Stimulated activated CD8-positive, alpha-beta memory T cell treated with anti-CD3 and anti-CD28 coated beads, Interleukin-4, amount 100 ng/mL, for 24 hours (primary cell): Measurements from ENCODE around the gene PIBF1.
"Not testable (repeated sequence)": the region's sequence is repeated elsewhere in the genome, so short reads cannot be mapped to it uniquely, and the experiment has no call there.

ENCODE experiments used
- DNase-seq: peaks from one replicate; pipeline ENCODE4 v3.0.0-alpha.2; 2020; ENCODE audit warnings: low read depth

PIBF1 gene

GRCh38 chr13:72908416-72908815 lies 126.5 kb downstream of the PIBF1 start:
- no peak for DNase-seq

GRCh38 chr13:72911981-72912380 lies 130.0 kb downstream of the PIBF1 start:
- DNase-seq: no peak

GRCh38 chr13:72920097-72920496 lies 138.2 kb downstream of the PIBF1 start:
- no peak for DNase-seq

GRCh38 chr13:72931311-72931710 lies 149.4 kb downstream of the PIBF1 start:
- DNase-seq: no peak

- no peak for DNase-seq
Measured at GRCh38 chr13:72932250-72932649, 150.3 kb downstream of the PIBF1 start.

GRCh38 chr13:72946267-72946666 lies 164.3 kb downstream of the PIBF1 start:
- not testable (repeated sequence) for DNase-seq

- no peak for DNase-seq
Measured at GRCh38 chr13:72952529-72953141, 170.7 kb downstream of the PIBF1 start.

- DNase-seq: no peak
Measured at GRCh38 chr13:72953391-72953965, 171.5 kb downstream of the PIBF1 start.

- DNase-seq: no peak
Measured at GRCh38 chr13:72959643-72960042, 177.7 kb downstream of the PIBF1 start.

- no peak for DNase-seq
Measured at GRCh38 chr13:72960114-72960513, 178.2 kb downstream of the PIBF1 start.

- DNase-seq: no peak
Measured at GRCh38 chr13:72960541-72960940, 178.6 kb downstream of the PIBF1 start.

- DNase-seq: no peak
Measured at GRCh38 chr13:72963762-72964161, 181.8 kb downstream of the PIBF1 start.

- no peak for DNase-seq
Measured at GRCh38 chr13:72970301-72970880, 188.5 kb downstream of the PIBF1 start.

- no peak for DNase-seq
Measured at GRCh38 chr13:72970956-72971355, 189.0 kb downstream of the PIBF1 start.

- DNase-seq: no peak
Measured at GRCh38 chr13:72973234-72973633, 191.3 kb downstream of the PIBF1 start.

GRCh38 chr13:72983085-72983768 lies 201.3 kb downstream of the PIBF1 start:
- DNase-seq: no peak

- no peak for DNase-seq
Measured at GRCh38 chr13:72985610-72986009, 203.7 kb downstream of the PIBF1 start.

- DNase-seq: no peak
Measured at GRCh38 chr13:72986197-72986596, 204.3 kb downstream of the PIBF1 start.

GRCh38 chr13:72990953-72991352 lies 209.0 kb downstream of the PIBF1 start:
- DNase-seq: no peak

GRCh38 chr13:72998012-72998411 lies 216.1 kb downstream of the PIBF1 start:
- DNase-seq: no peak

GRCh38 chr13:73000027-73000674 lies 218.2 kb downstream of the PIBF1 start:
- no peak for DNase-seq

GRCh38 chr13:73001971-73002370 lies 220.0 kb downstream of the PIBF1 start:
- DNase-seq: no peak

GRCh38 chr13:73011751-73012150 lies 229.8 kb downstream of the PIBF1 start:
- DNase-seq: no peak
